ENCODE measurements around the gene ADM. TPM values are rescaled to one million over a fixed set of nuclear protein-coding genes. Genes with fewer than 3 reads are reported as not detected.

The ADM gene
- total RNA-seq, 1 experiment from 2014 or later = 106 TPM

GRCh38 chr11:10310301-10310841 lies 5.5 kb downstream of the ADM start:
- H3K4me3 ChIP-seq (ENCODE audit: insufficient read depth, low read depth, low read length) = no peak overlapping the region
- H3K27me3 ChIP-seq (ENCODE audit: control insufficient read depth, insufficient read depth, low read length) = peaks cover 13% of the 10 kb centered on the region; the same call in 1 of the 2 replicates
- peaks cover 1% of the 10 kb centered on the region; the same call in 1 of the 2 replicates for H3K36me3 ChIP-seq (replicated peaks; ENCODE audit: control insufficient read depth, insufficient read depth, low read length)
- DNase-seq = no peak

DNA sequence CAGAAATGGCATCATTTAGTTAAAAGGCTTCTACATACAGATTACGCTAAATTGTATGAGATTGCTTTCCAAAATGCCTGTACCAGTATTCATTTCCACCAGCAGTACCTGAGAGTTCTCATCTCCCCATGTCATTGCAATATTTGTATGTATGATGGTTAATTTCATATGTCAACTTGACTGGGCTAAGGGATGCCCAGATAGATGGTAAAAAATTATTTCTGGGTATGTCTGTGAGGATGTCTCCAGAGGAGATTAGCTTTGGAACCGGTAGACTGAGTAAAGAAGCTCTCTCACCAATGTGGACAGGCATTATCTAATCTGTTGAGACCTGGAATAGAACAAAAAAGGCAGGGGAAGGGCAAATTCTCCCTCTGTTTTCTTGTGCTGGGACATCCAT lies 6.9 kb downstream of the ADM start:
- H3K27me3 ChIP-seq (ENCODE audit: control insufficient read depth, insufficient read depth, low read length) = peaks cover 1% of the 10 kb centered on the region; the same call in 1 of the 2 replicates
- H3K4me3 ChIP-seq (ENCODE audit: insufficient read depth, low read depth, low read length) = no peak overlapping the region
- DNase-seq = no peak
- H3K36me3 ChIP-seq (replicated peaks; ENCODE audit: control insufficient read depth, insufficient read depth, low read length) = no peaks in the 10 kb centered on the region

DNA sequence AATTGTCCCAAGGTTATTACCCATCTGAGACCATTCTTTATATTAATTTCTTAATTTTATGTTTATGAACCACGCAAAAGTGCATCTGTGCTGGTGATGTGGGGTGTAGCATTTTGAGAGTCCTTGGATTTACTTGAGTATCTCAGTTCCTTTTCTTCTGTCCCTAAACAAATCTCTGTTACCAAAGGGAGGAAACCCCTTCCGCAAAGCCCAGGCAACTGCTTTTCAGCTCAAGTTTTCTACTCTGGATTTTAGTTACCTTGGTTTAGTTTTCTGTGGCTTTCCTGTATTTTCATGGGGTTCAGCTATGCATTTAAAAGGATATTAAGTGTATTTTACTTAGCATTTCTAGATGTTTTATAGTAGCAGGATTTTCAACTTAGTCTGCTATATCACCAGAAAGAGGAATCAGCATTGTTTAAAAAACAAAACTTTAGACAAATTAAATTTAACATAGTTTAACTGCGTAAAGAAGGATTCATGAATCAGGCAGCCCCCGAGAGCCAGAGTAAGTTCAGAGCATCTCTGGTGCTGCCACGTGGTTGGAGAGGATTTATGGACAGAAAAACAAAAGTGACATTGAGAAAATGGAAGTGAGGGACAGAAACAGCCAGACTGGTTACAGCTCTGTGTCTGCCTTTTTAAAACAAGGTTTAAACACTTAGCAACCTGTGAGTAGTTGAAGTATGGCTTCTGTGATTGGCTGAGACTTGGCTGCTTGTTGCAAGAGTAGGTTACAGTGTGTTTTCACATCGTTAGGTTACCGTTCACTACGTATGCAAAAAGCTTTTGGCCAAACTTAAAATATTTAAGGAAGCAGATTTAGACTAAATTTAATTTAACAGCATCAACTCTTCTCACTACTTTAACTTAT lies 9.6 kb downstream of the ADM start:
- no peak for DNase-seq
- no peak overlapping the region for H3K4me3 ChIP-seq (ENCODE audit: insufficient read depth, low read depth, low read length)
- H3K27me3 ChIP-seq (ENCODE audit: control insufficient read depth, insufficient read depth, low read length) = no peaks in the 10 kb centered on the region
- no peaks in the 10 kb centered on the region for H3K36me3 ChIP-seq (replicated peaks; ENCODE audit: control insufficient read depth, insufficient read depth, low read length)

GRCh38 chr11:10315083-10315482 lies 10.2 kb downstream of the ADM start:
- Histone ChIP-seq H3K4me3 (ENCODE audit: insufficient read depth, low read depth, low read length) (no peak overlapping the region), H3K27me3 (ENCODE audit: control insufficient read depth, insufficient read depth, low read length) (no peaks in the 10 kb centered on the region), H3K36me3 (replicated peaks; ENCODE audit: control insufficient read depth, insufficient read depth, low read length) (no peaks in the 10 kb centered on the region)
- DNase-seq = no peak

DNA sequence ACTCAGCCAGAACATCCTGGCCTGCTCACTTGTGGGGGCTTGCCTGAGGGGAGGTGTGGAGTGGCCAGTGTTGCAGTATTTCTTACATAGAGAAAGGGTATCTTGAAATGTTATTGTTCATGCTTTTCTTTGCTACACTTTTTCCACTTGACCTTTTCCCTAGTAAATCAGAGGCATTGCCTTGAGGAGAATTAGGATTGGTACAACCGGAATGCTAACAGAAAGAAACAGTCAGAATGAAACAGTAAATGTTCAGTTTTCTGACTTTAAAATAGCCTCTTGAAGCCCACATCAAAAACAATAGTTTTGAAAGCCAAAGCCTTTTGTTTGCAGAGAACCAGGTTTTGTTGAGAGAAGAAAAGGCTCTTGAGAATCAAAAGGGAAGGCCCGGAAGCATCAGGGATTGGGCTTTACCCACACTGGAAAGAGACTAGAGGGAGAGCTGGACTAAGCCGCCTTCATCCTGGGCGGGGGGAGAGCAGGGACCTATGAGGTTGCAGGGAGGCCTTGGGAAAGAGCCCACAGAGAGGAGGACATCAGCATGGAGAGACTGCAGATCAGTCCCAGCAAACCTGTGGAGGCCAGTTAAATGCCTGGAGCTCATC lies 12.4 kb downstream of the ADM start:
- no peaks in the 10 kb centered on the region for H3K36me3 ChIP-seq (replicated peaks; ENCODE audit: control insufficient read depth, insufficient read depth, low read length)
- H3K4me3 ChIP-seq (ENCODE audit: insufficient read depth, low read depth, low read length) = no peak overlapping the region
- H3K27me3 ChIP-seq (ENCODE audit: control insufficient read depth, insufficient read depth, low read length) = no peaks in the 10 kb centered on the region
- no peak for DNase-seq

GRCh38 chr11:10317776-10318526 lies 13.1 kb downstream of the ADM start:
- DNase-seq = no peak
- Histone ChIP-seq H3K4me3 (ENCODE audit: insufficient read depth, low read depth, low read length) (no peak overlapping the region), H3K36me3 (replicated peaks; ENCODE audit: control insufficient read depth, insufficient read depth, low read length) (no peaks in the 10 kb centered on the region), H3K27me3 (ENCODE audit: control insufficient read depth, insufficient read depth, low read length) (no peaks in the 10 kb centered on the region)

- no peak for DNase-seq
- Histone ChIP-seq H3K4me3 (ENCODE audit: insufficient read depth, low read depth, low read length) (no peak overlapping the region), H3K27me3 (ENCODE audit: control insufficient read depth, insufficient read depth, low read length) (no peaks in the 10 kb centered on the region), H3K36me3 (replicated peaks; ENCODE audit: control insufficient read depth, insufficient read depth, low read length) (no peaks in the 10 kb centered on the region)
Measured at GRCh38 chr11:10318527-10318802, 13.6 kb downstream of the ADM start.

- Histone ChIP-seq H3K4me3 (ENCODE audit: insufficient read depth, low read depth, low read length) (no peak overlapping the region), H3K27me3 (ENCODE audit: control insufficient read depth, insufficient read depth, low read length) (no peaks in the 10 kb centered on the region), H3K36me3 (replicated peaks; ENCODE audit: control insufficient read depth, insufficient read depth, low read length) (no peaks in the 10 kb centered on the region)
- DNase-seq = no peak
Measured at GRCh38 chr11:10319702-10320558, 15.1 kb downstream of the ADM start.

DNA sequence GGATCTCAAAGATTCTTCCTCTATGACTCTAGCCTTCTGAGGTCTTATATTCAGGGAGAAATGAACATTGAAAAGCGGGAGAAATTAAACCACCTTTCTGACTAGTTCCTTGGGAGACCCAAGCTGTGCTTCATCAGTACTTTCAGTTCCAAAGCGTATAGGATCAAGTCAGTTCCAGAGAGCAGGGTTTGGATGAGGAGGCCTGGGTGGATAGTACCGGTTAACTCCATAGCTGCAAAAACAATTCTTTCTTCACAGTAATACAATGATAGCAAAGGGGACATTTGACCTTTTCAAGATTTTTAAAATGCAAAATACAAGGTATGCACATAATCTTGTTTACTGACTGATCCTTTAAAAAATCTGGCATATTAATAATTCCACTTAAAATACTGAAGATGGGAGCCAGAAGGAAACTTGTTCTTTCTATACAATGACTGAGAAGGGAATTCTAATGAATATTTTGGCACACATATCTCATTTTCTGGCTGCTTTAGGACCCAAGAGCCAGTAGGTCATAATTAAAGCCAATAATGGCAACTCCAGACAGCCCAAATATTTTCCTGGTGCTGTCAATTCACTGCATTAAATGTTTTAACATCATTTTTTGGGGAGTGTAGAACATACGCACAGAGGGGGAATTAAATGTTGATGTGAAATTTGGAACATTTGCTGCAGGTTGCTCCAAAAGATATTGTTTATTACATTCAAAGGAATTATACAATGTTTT lies 16.0 kb downstream of the ADM start:
- DNase-seq = no peak
- no peaks in the 10 kb centered on the region for H3K36me3 ChIP-seq (replicated peaks; ENCODE audit: control insufficient read depth, insufficient read depth, low read length)
- H3K4me3 ChIP-seq (ENCODE audit: insufficient read depth, low read depth, low read length) = no peak overlapping the region
- no peaks in the 10 kb centered on the region for H3K27me3 ChIP-seq (ENCODE audit: control insufficient read depth, insufficient read depth, low read length)

- no peaks in the 10 kb centered on the region for H3K36me3 ChIP-seq (replicated peaks; ENCODE audit: control insufficient read depth, insufficient read depth, low read length)
- H3K27me3 ChIP-seq (ENCODE audit: control insufficient read depth, insufficient read depth, low read length) = no peaks in the 10 kb centered on the region
- H3K4me3 ChIP-seq (ENCODE audit: insufficient read depth, low read depth, low read length) = no peak overlapping the region
- no peak for DNase-seq
Measured at GRCh38 chr11:10322401-10322800, 17.5 kb downstream of the ADM start.

GRCh38 chr11:10322830-10323792 lies 18.2 kb downstream of the ADM start:
- Histone ChIP-seq H3K27me3 (ENCODE audit: control insufficient read depth, insufficient read depth, low read length) (no peaks in the 10 kb centered on the region), H3K4me3 (ENCODE audit: insufficient read depth, low read depth, low read length) (no peak overlapping the region), H3K36me3 (replicated peaks; ENCODE audit: control insufficient read depth, insufficient read depth, low read length) (no peaks in the 10 kb centered on the region)
- DNase-seq = no peak

DNA sequence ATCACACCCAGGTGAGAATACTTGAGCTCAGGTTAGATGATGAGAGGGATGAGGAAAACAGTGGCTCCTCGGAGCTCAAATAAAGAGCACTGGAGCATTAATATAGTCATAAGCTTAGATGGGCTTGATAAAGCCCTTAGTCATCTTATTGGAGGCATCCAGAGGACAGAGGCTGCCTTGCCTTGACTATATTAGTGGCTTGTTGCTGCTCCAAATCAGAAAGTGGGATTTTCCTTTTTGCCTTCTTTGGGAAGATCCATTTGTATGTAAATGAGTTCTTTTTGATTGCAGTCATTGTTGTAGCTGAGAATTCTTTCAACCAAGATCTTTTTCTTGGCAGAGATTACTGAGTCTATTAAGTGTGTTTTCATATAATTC lies 18.9 kb downstream of the ADM start:
- DNase-seq = no peak
- H3K4me3 ChIP-seq (ENCODE audit: insufficient read depth, low read depth, low read length) = no peak overlapping the region
- H3K36me3 ChIP-seq (replicated peaks; ENCODE audit: control insufficient read depth, insufficient read depth, low read length) = no peaks in the 10 kb centered on the region
- H3K27me3 ChIP-seq (ENCODE audit: control insufficient read depth, insufficient read depth, low read length) = no peaks in the 10 kb centered on the region

DNA sequence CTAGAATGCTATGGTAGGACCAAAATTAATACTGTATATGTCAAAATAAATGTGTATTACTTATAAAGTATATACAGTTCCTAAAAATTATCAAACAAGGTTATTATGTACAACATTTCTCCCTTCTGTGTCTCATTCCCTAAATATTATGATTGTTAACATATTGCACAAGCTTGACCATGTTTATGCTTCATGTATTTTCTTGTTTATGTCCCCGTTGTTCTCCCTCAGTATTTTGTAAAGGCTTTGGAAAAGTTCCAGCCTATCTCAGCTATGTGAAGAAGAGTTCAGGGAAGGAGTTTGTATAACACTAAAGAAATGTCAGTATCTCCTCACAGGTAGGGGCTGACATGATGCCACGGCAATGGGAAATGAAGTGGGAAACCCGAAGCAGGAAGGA lies 19.6 kb downstream of the ADM start:
- Histone ChIP-seq H3K4me3 (ENCODE audit: insufficient read depth, low read depth, low read length) (no peak overlapping the region), H3K27me3 (ENCODE audit: control insufficient read depth, insufficient read depth, low read length) (no peaks in the 10 kb centered on the region), H3K36me3 (replicated peaks; ENCODE audit: control insufficient read depth, insufficient read depth, low read length) (no peaks in the 10 kb centered on the region)
- DNase-seq = no peak
